Activated naive CD4-positive, alpha-beta T cell treated with Interleukin-2 at 50 U/mL for 16 hours (primary cell): ENCODE data around the gene CEP104.

ENCODE experiments used
- DNase-seq: peaks from one replicate; pipeline ENCODE4 v3.0.0-alpha.2; 2020

CEP104 gene

GRCh38 chr1:3856923-3857790 is at the start of gene CEP104, which contains the start of gene DFFB:
Gene CEP104 (minus strand): TSS chr1:3857211. CDS start chr1:3852407, 4,804 bp downstream.
Gene DFFB (plus strand): TSS chr1:3857476. CDS start chr1:3857604, 128 bp downstream.
- DNase-seq, result peak; percentile 97

GRCh38 chr1:3906672-3907020 is 49.6 kb upstream of the CEP104 start:
- no peak for DNase-seq

- no peak for DNase-seq
Observed at GRCh38 chr1:3905953-3906671, 49.1 kb upstream of the CEP104 start.

- no peak for DNase-seq
Observed at GRCh38 chr1:3905266-3905952, 48.4 kb upstream of the CEP104 start.

GRCh38 chr1:3904843-3905185 is 47.8 kb upstream of the CEP104 start:
- no peak for DNase-seq

GRCh38 chr1:3904006-3904842 is 47.2 kb upstream of the CEP104 start:
- no peak for DNase-seq

GRCh38 chr1:3903141-3904005 is 46.4 kb upstream of the CEP104 start:
- DNase-seq, result no peak

GRCh38 chr1:3902571-3903091 is 45.6 kb upstream of the CEP104 start:
- no peak for DNase-seq

GRCh38 chr1:3902111-3902511 is 45.1 kb upstream of the CEP104 start:
- DNase-seq, result peak; percentile 32

- DNase-seq, result peak; percentile 91
Observed at GRCh38 chr1:3900969-3901529, 44.0 kb upstream of the CEP104 start.

GRCh38 chr1:3900150-3900968 is 43.3 kb upstream of the CEP104 start, which contains the start of gene C1orf174:
Gene C1orf174 (minus strand): TSS chr1:3900272. CDS start chr1:3900186, 86 bp downstream.
- DNase-seq, result peak; percentile 95

GRCh38 chr1:3899754-3900149 is 42.7 kb upstream of the CEP104 start:
- DNase-seq, result peak; percentile 30

GRCh38 chr1:3898994-3899753 is 42.2 kb upstream of the CEP104 start:
- DNase-seq, result no peak

- DNase-seq, result no peak
Observed at GRCh38 chr1:3898475-3898735, 41.4 kb upstream of the CEP104 start.

GRCh38 chr1:3896396-3897000 is 39.5 kb upstream of the CEP104 start:
- no peak for DNase-seq

GRCh38 chr1:3895951-3896325 is 38.9 kb upstream of the CEP104 start:
- DNase-seq, result no peak

GRCh38 chr1:3895279-3895950 is 38.4 kb upstream of the CEP104 start:
- no peak for DNase-seq

- DNase-seq, result no peak
Observed at GRCh38 chr1:3894626-3895278, 37.7 kb upstream of the CEP104 start.
